ENCODE data around the gene DENND2A. TPM values are rescaled to one million over a fixed set of nuclear protein-coding genes. Genes with fewer than 3 reads are reported as not detected.

DENND2A gene
- total RNA-seq, 1 experiment from 2014 or later, result 0.49 TPM

GRCh38 chr7:140679186-140679585, 38.6 kb upstream of the DENND2A start:
- Histone ChIP-seq H3K4me3 (ENCODE audit: low read depth, low read length, poor library complexity, severe bottlenecking) (no peak overlapping the region), H3K4me1 (ENCODE audit: insufficient read depth, low read length, poor library complexity, severe bottlenecking) (peaks cover 2% of the 10 kb centered on the region), H3K36me3 (ENCODE audit: insufficient read depth, low read length, poor library complexity, severe bottlenecking) (no peaks in the 10 kb centered on the region), H3K27me3 (replicated peaks; ENCODE audit: insufficient read depth, low read depth, low read length, poor library complexity) (no peaks in the 10 kb centered on the region), H3K27ac (ENCODE audit: low read depth, low read length, poor library complexity, severe bottlenecking) (no peak overlapping the region), H3K9me3 (ENCODE audit: low read depth, low read length, poor library complexity, severe bottlenecking) (no peaks in the 10 kb centered on the region)
- POLR2A ChIA-PET (ENCODE audit: low non-redundant PET), result no interaction called here
- TF ChIP-seq CTCF (conservative IDR thresholded peaks at IDR 0.05; ENCODE audit: low read depth, low read length) (no peak), EZH2 (IDR thresholded peaks at IDR 0.05; ENCODE audit: borderline replicate concordance, low read depth, low read length, poor library complexity, severe bottlenecking) (no peak)
- no TSS peak for BruUV-seq (replicated peaks)
- intact Hi-C loops (cut with micrococcal nuclease; ENCODE audit: unreplicated experiment), result no loop called here
- no peak for DNase-seq (ENCODE audit: low spot score)
- CTCF ChIA-PET, result no interaction called here

- CTCF ChIA-PET, result no interaction called here
- H3K36me3 ChIP-seq (ENCODE audit: insufficient read depth, low read length, poor library complexity, severe bottlenecking), result no peaks in the 10 kb centered on the region
- H3K4me3 ChIP-seq (ENCODE audit: low read depth, low read length, poor library complexity, severe bottlenecking), result no peak overlapping the region
- intact Hi-C loops (cut with micrococcal nuclease; ENCODE audit: unreplicated experiment), result no loop called here
- H3K4me1 ChIP-seq (ENCODE audit: insufficient read depth, low read length, poor library complexity, severe bottlenecking), result peaks cover 6% of the 10 kb centered on the region
- H3K27me3 ChIP-seq (replicated peaks; ENCODE audit: insufficient read depth, low read depth, low read length, poor library complexity), result no peaks in the 10 kb centered on the region
- POLR2A ChIA-PET (ENCODE audit: low non-redundant PET), result no interaction called here
- no peak overlapping the region for H3K27ac ChIP-seq (ENCODE audit: low read depth, low read length, poor library complexity, severe bottlenecking)
- no peaks in the 10 kb centered on the region for H3K9me3 ChIP-seq (ENCODE audit: low read depth, low read length, poor library complexity, severe bottlenecking)
- no TSS peak for BruUV-seq (replicated peaks)
- no peak for DNase-seq (ENCODE audit: low spot score)
- TF ChIP-seq EZH2 (IDR thresholded peaks at IDR 0.05; ENCODE audit: borderline replicate concordance, low read depth, low read length, poor library complexity, severe bottlenecking), result no peak
- TF ChIP-seq CTCF (conservative IDR thresholded peaks at IDR 0.05; ENCODE audit: low read depth, low read length), result no peak
Observed at GRCh38 chr7:140678816-140679130, 38.2 kb upstream of the DENND2A start.

GRCh38 chr7:140678081-140678815, 37.6 kb upstream of the DENND2A start:
- intact Hi-C loops (cut with micrococcal nuclease; ENCODE audit: unreplicated experiment), result no loop called here
- BruUV-seq (replicated peaks), result no TSS peak
- ChIA-PET CTCF (no interaction called here), POLR2A (ENCODE audit: low non-redundant PET) (no interaction called here)
- H3K36me3 ChIP-seq (ENCODE audit: insufficient read depth, low read length, poor library complexity, severe bottlenecking), result no peaks in the 10 kb centered on the region
- peaks cover 11% of the 10 kb centered on the region for H3K4me1 ChIP-seq (ENCODE audit: insufficient read depth, low read length, poor library complexity, severe bottlenecking)
- H3K9me3 ChIP-seq (ENCODE audit: low read depth, low read length, poor library complexity, severe bottlenecking), result no peaks in the 10 kb centered on the region
- no peak overlapping the region for H3K27ac ChIP-seq (ENCODE audit: low read depth, low read length, poor library complexity, severe bottlenecking)
- TF ChIP-seq EZH2 (IDR thresholded peaks at IDR 0.05; ENCODE audit: borderline replicate concordance, low read depth, low read length, poor library complexity, severe bottlenecking) (no peak), CTCF (conservative IDR thresholded peaks at IDR 0.05; ENCODE audit: low read depth, low read length) (no peak)
- no peak overlapping the region for H3K4me3 ChIP-seq (ENCODE audit: low read depth, low read length, poor library complexity, severe bottlenecking)
- no peaks in the 10 kb centered on the region for H3K27me3 ChIP-seq (replicated peaks; ENCODE audit: insufficient read depth, low read depth, low read length, poor library complexity)
- no peak for DNase-seq (ENCODE audit: low spot score)
